SK-N-SH (cell line): Measurements from ENCODE around the gene MAGI2. TPM values are rescaled to one million over a fixed set of nuclear protein-coding genes. Genes with fewer than 3 reads are reported as not detected.

Source experiments
- CTCF ChIA-PET: fragments of 300-600, 350-600 bp; formaldehyde crosslinking; extraction: SDS; loops from one replicate; lab custom pipeline; 2021; lab: Yijun Ruan, JAX
- POLR2A ChIA-PET: fragments of 350-600 bp; sonication (Branson Sonifier 250); formaldehyde crosslinking; extraction: SDS; loops from one replicate; lab custom pipeline; 2020; ENCODE audit warnings: antibody characterized with exemption, inconsistent platforms; lab: Yijun Ruan, JAX
- DNase-seq: peaks from one replicate; pipeline ENCODE4 v3.0.0; 2012
- H2AFZ ChIP-seq: fragments of 200-600 bp; sonication (generic); 2 replicates; pipeline ENCODE4 v1.8.1; 2016; ENCODE audit warnings: antibody characterized with exemption, mild to moderate bottlenecking, low read depth
- H3F3A ChIP-seq: fragments of 200-600 bp; sonication (generic); replicated peaks from 2 replicates; pipeline ENCODE3; 2016; ENCODE audit warnings: antibody characterized with exemption, mild to moderate bottlenecking; ENCODE audit not compliant: insufficient read depth
- H3K27ac ChIP-seq, 2 experiments: fragments of 200-500 bp in 1 of 2; fragments of 200-600 bp in 1 of 2; sonication (Bioruptor generic) in 1 of 2; sonication (generic), shearing (Covaris generic) in 1 of 2; 2 replicates each; pipeline versions ENCODE4 v1.5.1 to v1.6.1; 2014 to 2016; ENCODE audit warnings: low read depth in 2 of 2, inconsistent platforms in 1 of 2, low read length in 1 of 2, mild to moderate bottlenecking in 1 of 2, mixed read lengths in 1 of 2
- H3K27me3 ChIP-seq: fragments of 200-600 bp; sonication (generic), shearing (Covaris generic); 2 replicates; pipeline ENCODE4 v1.6.1; 2016; ENCODE audit warnings: mixed run types; ENCODE audit not compliant: insufficient read depth
- H3K36me3 ChIP-seq, 2 experiments: fragments of 200-500 bp in 1 of 2; fragments of 200-600 bp in 1 of 2; sonication (Bioruptor generic) in 1 of 2; sonication (generic) in 1 of 2; replicated peaks in 1 of 2; 2 replicates each; pipeline versions ENCODE3 to v1.5.1; 2014 to 2016; ENCODE audit warnings: low read length in 1 of 2, mild to moderate bottlenecking in 1 of 2; ENCODE audit not compliant: insufficient read depth in 2 of 2, control insufficient read depth in 1 of 2
- H3K4me1 ChIP-seq, 2 experiments: fragments of 200-500 bp in 1 of 2; fragments of 200-600 bp in 1 of 2; sonication (Bioruptor generic) in 1 of 2; sonication (generic), shearing (Covaris generic) in 1 of 2; 2 replicates each; pipeline versions ENCODE4 v1.5.1 to v1.6.1; 2014 to 2016; ENCODE audit warnings: low read depth in 1 of 2, low read length in 1 of 2, mixed run types in 1 of 2; ENCODE audit not compliant: insufficient read depth in 2 of 2, control insufficient read depth in 1 of 2
- H3K4me2 ChIP-seq: fragments of 200-600 bp; sonication (generic), shearing (Covaris generic); 2 replicates; pipeline ENCODE4 v1.6.1; 2017; ENCODE audit warnings: mixed run types
- H3K4me3 ChIP-seq, 2 experiments: fragments of 200-500 bp in 1 of 2; fragments of 200-600 bp in 1 of 2; sonication (Bioruptor generic) in 1 of 2; sonication (generic), shearing (Covaris generic) in 1 of 2; 2 replicates each; pipeline versions ENCODE4 v1.5.1 to v1.8.1; 2014 to 2016; ENCODE audit warnings: low read depth in 2 of 2, inconsistent platforms in 1 of 2, low read length in 1 of 2, mild to moderate bottlenecking in 1 of 2, mixed read lengths in 1 of 2, moderate library complexity in 1 of 2
- H3K79me2 ChIP-seq: fragments of 200-600 bp; sonication (generic); 2 replicates; pipeline ENCODE4 v1.8.1; 2017; ENCODE audit warnings: mild to moderate bottlenecking; ENCODE audit not compliant: insufficient read depth
- H3K9ac ChIP-seq: fragments of 200-600 bp; sonication (generic); 2 replicates; pipeline ENCODE4 v1.6.1; 2017; ENCODE audit warnings: mixed run types
- H3K9me2 ChIP-seq: fragments of 200-600 bp; sonication (generic); 2 replicates; pipeline ENCODE4 v1.6.1; 2017; ENCODE audit warnings: mixed run types
- H3K9me3 ChIP-seq: fragments of 200-600 bp; sonication (generic); 2 replicates; pipeline ENCODE4 v1.6.1; 2017; ENCODE audit warnings: mixed run types, mild to moderate bottlenecking, moderate library complexity
- H4K20me1 ChIP-seq: fragments of 200-600 bp; sonication (generic); 2 replicates; pipeline ENCODE4 v1.6.1; 2017; ENCODE audit warnings: mild to moderate bottlenecking, mixed run types; ENCODE audit not compliant: insufficient read depth
- EP300 ChIP-seq, 2 experiments: IDR thresholded peaks; 2 replicates each; pipeline versions ENCODE4 v1.4.0 to v1.6.1; 2012; ENCODE audit warnings: borderline replicate concordance in 1 of 2, low read depth in 1 of 2, low read length in 1 of 2
- FOXM1 ChIP-seq: IDR thresholded peaks from 2 replicates; pipeline ENCODE4 v1.4.0; 2012; ENCODE audit warnings: low read depth, mild to moderate bottlenecking
- GABPA ChIP-seq: IDR thresholded peaks from 2 replicates; pipeline ENCODE4 v1.4.0; 2012; ENCODE audit warnings: low read depth, mild to moderate bottlenecking
- MEF2A ChIP-seq: IDR thresholded peaks from 2 replicates; pipeline ENCODE4 v1.4.0; 2012; ENCODE audit warnings: low read depth, borderline replicate concordance
- RAD21 ChIP-seq: IDR thresholded peaks from 2 replicates; pipeline ENCODE4 v1.6.1; 2012; ENCODE audit warnings: mild to moderate bottlenecking, low read length
- SMC3 ChIP-seq: IDR thresholded peaks from 2 replicates; pipeline ENCODE4 v1.6.1; 2012; ENCODE audit warnings: low read depth, low read length, improper control_type of control experiment
- TAF1 ChIP-seq: IDR thresholded peaks from 2 replicates; pipeline ENCODE4 v1.6.1; 2012; ENCODE audit warnings: low read depth, mild to moderate bottlenecking, low read length, moderate library complexity, borderline replicate concordance
- TEAD4 ChIP-seq: IDR thresholded peaks from 2 replicates; pipeline ENCODE4 v1.4.0; 2012; ENCODE audit warnings: mild to moderate bottlenecking, borderline replicate concordance; ENCODE audit not compliant: insufficient read depth
- USF1 ChIP-seq: IDR thresholded peaks from 2 replicates; pipeline ENCODE4 v1.4.0; 2012; ENCODE audit warnings: low read depth, borderline replicate concordance
- ZBTB33 ChIP-seq: IDR thresholded peaks from 2 replicates; pipeline ENCODE4 v1.4.0; 2012; ENCODE audit warnings: low read depth, borderline replicate concordance
- WGBS: methylation state at CpG from one replicate; pipeline ENCODE4 v1.1.6; 2017; ENCODE audit warnings: low lambda C conversion rate; 5-methylcytosine and 5-hydroxymethylcytosine counted together
- polyA plus RNA-seq, 3 experiments: library from polyadenylated mRNA; depleted of rRNA; stranded (reverse); fragments of >200 nt; gene quantifications; 2 replicates each; pipeline ENCODE4 v1.2.3, GENCODE V29; 2012

MAGI2 gene
- polyA plus RNA-seq, 1 of the 3 experiments (the other 2 are of a cell fraction), result 1.1 TPM

DNA sequence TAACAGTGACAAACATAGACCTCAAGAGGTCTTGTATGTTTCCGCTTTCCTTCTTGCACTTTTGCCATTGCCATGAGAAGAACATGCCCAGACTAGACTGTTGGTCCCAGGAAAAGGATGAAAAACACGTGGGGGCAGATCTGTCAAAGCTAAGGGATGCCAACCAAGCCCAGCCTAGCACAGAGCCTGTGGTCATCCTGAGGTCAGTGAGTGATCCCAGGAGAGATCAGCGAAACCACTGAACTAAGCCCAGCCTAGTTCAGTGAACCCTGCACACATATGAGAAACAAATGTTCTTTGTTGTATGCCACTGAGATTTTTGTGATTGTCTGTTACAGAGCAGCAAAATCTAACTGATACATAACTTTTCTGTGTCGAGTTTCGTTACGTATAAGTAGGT, 718.8 kb downstream of the MAGI2 start:
- H3K4me1 ChIP-seq, result no peaks in the 10 kb centered on the region; a peak in 1 of 4 replicates
- DNase-seq, result no peak

GRCh38 chr7:78720066-78720465, 733.4 kb downstream of the MAGI2 start:
- Histone ChIP-seq H3K4me3 (no peak overlapping the region), H3F3A (no peaks in the 10 kb centered on the region), H3K9me2 (no peaks in the 10 kb centered on the region), H3K9ac (no peak overlapping the region), H3K27ac (no peak overlapping the region), H3K4me1 (no peaks in the 10 kb centered on the region; a peak in 1 of 4 replicates), H3K79me2 (no peaks in the 10 kb centered on the region), H3K4me2 (no peak overlapping the region), H4K20me1 (no peaks in the 10 kb centered on the region), H3K27me3 (no peaks in the 10 kb centered on the region), H3K9me3 (no peaks in the 10 kb centered on the region), H3K36me3 (no peaks in the 10 kb centered on the region), H2AFZ (no peak overlapping the region)
- ChIA-PET CTCF (interaction anchor here (1.8 kb wide), 1 partner anchor 26 kb away, joined by 6 read pairs; no protein-coding TSS in a partner anchor), POLR2A (no interaction called here)
- DNase-seq, result no peak
- no peak for TF ChIP-seq TEAD4
- TF ChIP-seq EP300 (IDR thresholded peaks at IDR 0.05; ENCODE audit: borderline replicate concordance in 1 of 2, low read depth in 1 of 2, low read length in 1 of 2), result no peak
- TF ChIP-seq GABPA, result no peak
- TF ChIP-seq MEF2A, result no peak
- TF ChIP-seq SMC3, result no peak
- TF ChIP-seq ZBTB33, result no peak
- no peak for TF ChIP-seq RAD21

More for the DNA sequence above, 718.8 kb downstream of the MAGI2 start:
- WGBS, result 81% methylated on average over 6 of the region's 6 CpGs
- ChIA-PET POLR2A (no interaction called here), CTCF (no interaction called here)
- Histone ChIP-seq H3K4me3 (no peak overlapping the region), H3F3A (no peaks in the 10 kb centered on the region), H3K9ac (no peak overlapping the region), H3K27me3 (no peaks in the 10 kb centered on the region), H3K9me3 (no peaks in the 10 kb centered on the region), H3K36me3 (no peaks in the 10 kb centered on the region), H3K9me2 (peaks cover 3% of the 10 kb centered on the region; the same call in 1 of the 2 replicates), H3K79me2 (no peaks in the 10 kb centered on the region), H2AFZ (no peak overlapping the region)
- TF ChIP-seq TAF1 (no peak), USF1 (no peak), FOXM1 (no peak)
- TF ChIP-seq, all 33 proteins: peak for 0
- H4K20me1 ChIP-seq, result no peaks in the 10 kb centered on the region
- no peak overlapping the region for H3K4me2 ChIP-seq
- no peak overlapping the region for H3K27ac ChIP-seq
